H7 (cell line): ENCODE measurements around the gene HACD4. TPM values are rescaled to one million over a fixed set of nuclear protein-coding genes. Genes with fewer than 3 reads are reported as not detected.

Experiments
- DNase-seq: peaks from one replicate; pipeline ENCODE4 v3.0.0; 2012
- H3K27me3 ChIP-seq: 2 replicates; pipeline ENCODE4 v1.6.0; 2011; ENCODE audit warnings: mild to moderate bottlenecking, low read length; ENCODE audit not compliant: control insufficient read depth, insufficient read depth
- H3K36me3 ChIP-seq: replicated peaks from 2 replicates; pipeline ENCODE4 v1.5.1; 2011; ENCODE audit warnings: low read length; ENCODE audit not compliant: control insufficient read depth, insufficient read depth
- H3K4me3 ChIP-seq: 2 replicates; pipeline ENCODE4 v1.5.1; 2011; ENCODE audit warnings: low read depth, mild to moderate bottlenecking, control low read depth, low read length, moderate library complexity; ENCODE audit not compliant: insufficient read depth
- total RNA-seq: library from RNA; depleted of rRNA; stranded (reverse); fragments of >200 nt; shearing (Covaris generic); gene quantifications from 2 replicates; pipeline ENCODE4 v1.2.3, GENCODE V29; 2014; rRNA removed

HACD4 gene, protein sequence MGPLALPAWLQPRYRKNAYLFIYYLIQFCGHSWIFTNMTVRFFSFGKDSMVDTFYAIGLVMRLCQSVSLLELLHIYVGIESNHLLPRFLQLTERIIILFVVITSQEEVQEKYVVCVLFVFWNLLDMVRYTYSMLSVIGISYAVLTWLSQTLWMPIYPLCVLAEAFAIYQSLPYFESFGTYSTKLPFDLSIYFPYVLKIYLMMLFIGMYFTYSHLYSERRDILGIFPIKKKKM
- total RNA-seq, result 0.42 and 0.55 TPM in 2 replicates

DNA sequence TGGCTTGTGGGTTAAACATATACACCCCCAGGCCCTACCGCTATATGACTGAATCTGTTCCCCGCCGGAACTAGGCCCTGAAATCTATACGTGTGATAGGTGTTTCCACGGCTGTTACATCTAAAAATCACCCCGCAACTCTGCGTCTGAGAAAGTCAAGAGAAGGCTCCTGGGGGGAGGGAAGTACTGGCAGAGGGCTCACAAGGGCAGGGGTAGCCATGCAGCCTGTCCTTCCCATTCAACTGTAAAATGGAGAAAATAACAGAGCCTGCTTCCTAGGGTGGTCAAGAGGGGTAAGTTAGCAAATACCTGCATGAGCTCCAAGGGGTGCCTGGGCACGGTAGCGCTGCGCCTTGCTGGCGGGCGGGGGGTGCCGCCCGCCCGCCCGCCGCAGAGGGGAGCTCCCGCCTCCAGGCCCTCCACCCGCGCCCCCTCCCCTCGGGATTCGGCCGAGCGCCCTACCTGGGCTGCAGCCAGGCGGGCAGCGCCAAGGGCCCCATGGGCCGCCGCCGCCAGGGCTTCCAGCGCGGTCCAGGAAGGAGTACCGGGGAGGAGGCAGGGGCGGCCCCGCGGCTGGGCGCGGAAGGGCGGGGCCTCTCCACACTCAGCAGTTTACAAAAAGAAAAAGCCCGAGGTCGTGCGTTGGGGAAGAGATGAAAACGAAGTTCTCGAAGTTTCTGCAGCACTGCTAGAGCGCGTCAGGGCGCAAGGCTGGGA is at the start of gene HACD4:
Gene HACD4 (minus strand): TSS at position 550 of the 717 bp plus-strand sequence. CDS start 50 bp downstream, at position 500.
- Histone ChIP-seq H3K27me3 (no peaks in the 10 kb centered on the region), H3K4me3 (peak within 1 kb of the TSS; percentile 45), H3K36me3 (no peaks in the 10 kb centered on the region)
- DNase-seq, result peak; percentile 90

GRCh38 chr9:21080793-21081192 is 49.4 kb upstream of the HACD4 start:
- H3K27me3 ChIP-seq, result no peaks in the 10 kb centered on the region
- DNase-seq, result no peak
- H3K4me3 ChIP-seq, result no peak overlapping the region
- no peaks in the 10 kb centered on the region for H3K36me3 ChIP-seq

DNA sequence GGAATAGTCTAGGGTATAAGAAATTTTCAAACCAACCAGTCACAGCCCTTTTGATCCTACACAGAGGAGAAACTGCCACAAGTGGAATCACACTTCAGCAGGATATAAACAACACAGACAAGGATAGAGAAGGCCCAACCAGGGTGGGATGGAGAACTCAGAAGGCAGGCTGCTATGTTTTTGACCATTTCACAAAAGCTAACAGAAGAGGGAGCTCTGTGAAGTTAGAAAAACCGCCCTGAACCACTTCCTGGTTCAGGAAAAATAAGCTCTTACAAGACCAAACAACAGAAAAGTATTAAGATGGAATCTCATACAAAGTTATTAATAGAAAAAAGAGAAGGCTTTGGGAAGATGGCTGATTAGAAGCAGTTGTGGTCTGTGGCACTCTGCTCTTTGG is 47.3 kb upstream of the HACD4 start:
- Histone ChIP-seq H3K27me3 (no peaks in the 10 kb centered on the region), H3K36me3 (no peaks in the 10 kb centered on the region), H3K4me3 (no peak overlapping the region)
- DNase-seq, result no peak

DNA sequence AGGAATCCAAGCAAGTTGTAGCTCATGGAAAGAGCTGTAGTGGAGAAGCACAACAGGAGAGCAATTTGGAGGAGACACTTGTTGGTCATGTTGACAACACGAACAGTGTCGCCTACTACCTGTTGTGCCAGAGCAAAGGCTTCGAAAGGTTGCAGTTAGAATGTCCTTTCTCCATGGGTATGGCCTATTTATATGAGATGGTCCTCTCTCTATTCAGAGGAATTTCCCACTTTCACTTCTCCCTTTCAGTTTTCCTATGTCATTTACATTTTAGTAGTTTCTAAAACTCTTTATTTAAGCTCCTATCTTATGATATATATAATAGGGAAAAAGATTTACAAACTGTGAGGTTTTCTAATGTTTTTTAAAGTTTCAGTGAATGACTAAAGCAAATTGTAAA is 46.3 kb upstream of the HACD4 start, which contains the start of gene IFNB1:
Gene IFNB1 (minus strand): TSS at position 162 of the 400 bp plus-strand sequence. CDS start 73 bp downstream, at position 89.
- Histone ChIP-seq H3K27me3 (no peaks in the 10 kb centered on the region), H3K36me3 (no peaks in the 10 kb centered on the region), H3K4me3 (no peak within 1 kb of the TSS)
- DNase-seq, result no peak

DNA sequence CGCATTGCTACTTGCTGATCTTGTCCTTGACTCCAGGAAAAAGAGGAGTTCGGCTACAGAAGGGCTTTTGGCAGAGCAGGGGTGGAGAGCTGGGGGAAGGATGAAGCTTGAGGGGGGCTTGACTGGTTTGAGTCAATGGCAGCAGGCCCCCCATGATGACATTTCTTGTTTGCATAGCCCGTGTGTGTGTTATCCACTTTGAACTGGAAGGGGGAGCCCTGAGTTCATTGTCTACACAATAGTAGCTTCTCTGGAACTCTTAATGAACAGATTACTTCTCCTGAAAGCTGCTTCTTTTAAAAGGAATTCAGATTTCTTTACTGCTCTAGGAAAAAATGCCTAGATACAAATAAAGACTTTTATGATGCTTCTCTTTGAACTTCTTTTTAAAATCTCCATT is 44.0 kb upstream of the HACD4 start:
- Histone ChIP-seq H3K27me3 (no peaks in the 10 kb centered on the region), H3K4me3 (no peak overlapping the region), H3K36me3 (no peaks in the 10 kb centered on the region)
- DNase-seq, result no peak

- no peaks in the 10 kb centered on the region for H3K27me3 ChIP-seq
- DNase-seq, result no peak
- no peak overlapping the region for H3K4me3 ChIP-seq
- no peaks in the 10 kb centered on the region for H3K36me3 ChIP-seq
These were observed 39.5 kb upstream of the HACD4 start for GRCh38 chr9:21070906-21071305.

DNA sequence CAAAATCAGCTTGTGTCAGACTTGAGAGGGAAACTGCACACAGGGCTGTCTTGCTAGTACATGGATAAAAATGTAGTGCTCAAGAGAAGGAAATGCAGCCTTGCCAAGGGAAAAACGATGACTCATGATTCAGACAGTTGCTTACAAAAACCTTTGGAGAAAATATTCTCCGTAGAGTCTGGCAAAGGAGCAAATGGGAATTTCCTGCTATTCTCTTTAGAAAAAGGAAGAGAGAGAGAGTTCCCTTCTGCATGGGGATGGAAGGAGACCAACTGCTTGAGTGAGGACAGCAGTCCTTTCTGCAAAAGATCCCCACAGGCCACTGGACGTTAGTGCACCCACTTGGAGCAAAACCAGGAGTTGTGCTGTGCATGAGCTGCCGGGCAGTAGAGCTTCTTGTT is 38.7 kb upstream of the HACD4 start:
- Histone ChIP-seq H3K36me3 (no peaks in the 10 kb centered on the region), H3K4me3 (no peak overlapping the region), H3K27me3 (no peaks in the 10 kb centered on the region)
- no peak for DNase-seq

DNA sequence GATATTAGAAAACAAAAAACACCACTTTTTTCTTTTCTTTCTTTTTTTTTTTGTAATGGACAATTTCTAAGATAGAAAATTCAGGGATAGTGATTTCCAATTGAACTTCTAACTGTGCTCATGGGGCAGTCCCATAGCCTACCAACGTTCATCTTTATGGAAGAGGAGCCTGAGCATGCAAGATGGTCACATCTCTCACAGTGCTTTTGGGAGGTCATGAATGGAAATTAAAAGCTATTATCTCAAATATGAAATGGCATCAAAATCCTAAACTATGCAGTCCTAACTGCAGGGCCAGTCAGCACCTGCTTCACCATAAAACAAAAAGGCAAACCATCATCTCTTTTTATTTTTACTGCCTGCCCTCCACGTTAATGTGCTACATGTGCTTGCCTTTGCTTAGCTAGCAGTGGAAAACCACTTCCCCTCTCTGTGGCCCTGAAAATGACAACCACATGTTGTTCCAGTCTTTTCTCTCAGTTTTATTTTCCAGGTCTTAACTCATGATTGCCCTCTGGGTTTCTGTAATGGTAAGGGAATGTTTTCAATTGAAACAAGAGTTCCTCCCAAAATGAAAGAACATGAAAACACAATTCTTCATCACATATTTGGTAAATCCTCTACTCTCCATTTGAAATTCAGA is 29.6 kb upstream of the HACD4 start:
- no peak for DNase-seq
- Histone ChIP-seq H3K4me3 (no peak overlapping the region), H3K36me3 (no peaks in the 10 kb centered on the region), H3K27me3 (no peaks in the 10 kb centered on the region)

- DNase-seq, result no peak
These were observed 25.5 kb upstream of the HACD4 start for GRCh38 chr9:21056931-21057330.

GRCh38 chr9:21053851-21054250 is 22.4 kb upstream of the HACD4 start:
- H3K36me3 ChIP-seq, result no peaks in the 10 kb centered on the region
- H3K27me3 ChIP-seq, result no peaks in the 10 kb centered on the region
- DNase-seq, result no peak
- H3K4me3 ChIP-seq, result no peak overlapping the region

More at GRCh38 chr9:21056931-21057330, 25.5 kb upstream of the HACD4 start:
- no peaks in the 10 kb centered on the region for H3K27me3 ChIP-seq
- H3K4me3 ChIP-seq, result no peak overlapping the region
- H3K36me3 ChIP-seq, result no peaks in the 10 kb centered on the region

- no peaks in the 10 kb centered on the region for H3K27me3 ChIP-seq
- DNase-seq, result no peak
- no peaks in the 10 kb centered on the region for H3K36me3 ChIP-seq
- no peak overlapping the region for H3K4me3 ChIP-seq
These were observed 15.8 kb upstream of the HACD4 start for GRCh38 chr9:21047281-21047691.

DNA sequence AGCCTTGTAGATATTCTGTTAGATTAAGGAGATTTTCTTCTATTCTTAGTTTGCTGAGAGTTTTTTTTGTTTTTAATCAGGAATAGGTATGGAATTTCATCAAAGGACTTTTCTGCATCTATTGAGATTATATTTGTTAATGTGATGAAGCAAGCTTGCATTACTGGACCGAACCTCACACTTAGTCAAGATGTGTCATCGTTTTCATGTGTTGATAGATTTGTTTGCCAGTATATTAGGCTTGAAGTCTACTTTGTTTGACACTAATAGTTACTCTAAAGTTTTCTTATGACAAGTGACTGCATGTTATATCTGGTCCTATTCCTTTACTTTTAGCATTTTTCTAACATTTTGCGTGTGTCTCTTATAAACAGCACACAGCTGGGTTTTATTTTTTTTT is 12.4 kb upstream of the HACD4 start:
- Histone ChIP-seq H3K36me3 (no peaks in the 10 kb centered on the region), H3K27me3 (no peaks in the 10 kb centered on the region), H3K4me3 (no peak overlapping the region)
- no peak for DNase-seq

DNA sequence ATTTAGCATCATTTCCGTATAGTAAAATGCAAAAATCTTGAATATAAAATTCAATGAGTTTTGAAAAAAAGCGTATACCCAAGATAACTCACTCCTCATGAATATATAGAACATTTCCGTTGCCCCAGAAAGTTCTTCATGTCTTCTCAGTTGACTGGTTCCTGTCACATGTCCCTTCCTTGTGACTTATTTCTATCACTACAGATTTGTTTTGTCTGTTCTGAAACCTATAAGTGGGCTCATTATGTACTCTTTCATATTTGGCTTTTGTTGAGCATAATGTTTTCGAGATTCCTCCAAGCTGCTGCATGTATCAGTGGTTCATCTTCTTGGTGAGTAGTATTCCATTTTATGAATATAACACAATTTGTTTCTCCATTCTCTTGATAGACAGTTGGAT is 11.0 kb upstream of the HACD4 start:
- no peak for DNase-seq
- no peaks in the 10 kb centered on the region for H3K27me3 ChIP-seq
- no peaks in the 10 kb centered on the region for H3K36me3 ChIP-seq
- H3K4me3 ChIP-seq, result no peak overlapping the region

DNA sequence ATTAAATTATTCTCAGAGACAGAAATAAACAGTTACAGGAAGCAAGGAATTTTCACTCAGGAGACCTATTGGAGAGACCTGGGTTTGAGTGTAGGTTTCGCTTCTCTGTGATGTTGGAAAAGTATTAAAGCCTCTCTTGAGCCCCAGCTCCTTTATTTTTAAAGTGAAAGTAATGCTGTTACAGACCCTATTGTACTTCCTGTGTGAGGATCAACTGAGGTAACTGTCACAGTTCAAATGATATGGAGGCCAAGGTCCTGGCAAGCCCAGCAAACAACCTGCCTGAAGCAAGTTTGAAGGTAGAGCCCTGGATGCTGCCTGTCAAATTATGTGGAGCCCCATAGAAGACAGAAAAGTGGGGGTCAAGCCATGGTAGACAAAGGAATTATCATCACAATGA is 7.9 kb upstream of the HACD4 start:
- no peak for DNase-seq

GRCh38 chr9:21037278-21037677 is 5.8 kb upstream of the HACD4 start:
- H3K27me3 ChIP-seq, result no peaks in the 10 kb centered on the region; the same call in 1 of the 2 replicates
- no peaks in the 10 kb centered on the region for H3K36me3 ChIP-seq
- no peak overlapping the region for H3K4me3 ChIP-seq
- DNase-seq, result no peak

More for the DNA sequence above, 7.9 kb upstream of the HACD4 start:
- H3K36me3 ChIP-seq, result no peaks in the 10 kb centered on the region
- H3K4me3 ChIP-seq, result no peak overlapping the region
- H3K27me3 ChIP-seq, result no peaks in the 10 kb centered on the region; the same call in 1 of the 2 replicates
